ENCODE measurements around the gene SH3RF3.

- no peak for TF ChIP-seq POLR2A (IDR thresholded peaks at IDR 0.05)
- no peak for TF ChIP-seq CTCF (IDR thresholded peaks at IDR 0.05)
These were observed 337.9 kb downstream of the SH3RF3 start for GRCh38 chr2:109466674-109467575.
